C4-2B (cell line): ENCODE measurements around the gene SPANXN1.
"Not testable (repeated sequence)": the region's sequence is repeated elsewhere in the genome, so short reads cannot be mapped to it uniquely, and the experiment has no call there.

ENCODE experiments used
- H3K27ac ChIP-seq: fragments of 450-650 bp; 2 replicates; pipeline ENCODE4 v1.5.1; 2017
- CTCF ChIP-seq: fragments of 450-650 bp; conservative IDR thresholded peaks from 2 replicates; pipeline ENCODE4 v1.5.1; 2017; ENCODE audit warnings: mild to moderate bottlenecking
- ZFX ChIP-seq: fragments of 450-650 bp; IDR thresholded peaks from 2 replicates; pipeline ENCODE4 v1.6.1; 2017

Gene SPANXN1

GRCh38 chrX:145247203-145247602, at the start of gene SPANXN1:
Gene SPANXN1, plus strand, starts transcription at chrX:145247503. Its CDS starts 84 bp downstream, at chrX:145247587.
- not testable (repeated sequence) for H3K27ac ChIP-seq

GRCh38 chrX:145199078-145199477, 48.2 kb upstream of the SPANXN1 start:
- no peak overlapping the region for H3K27ac ChIP-seq
- no peak for TF ChIP-seq ZFX

GRCh38 chrX:145213504-145213903, 33.8 kb upstream of the SPANXN1 start:
- TF ChIP-seq CTCF = peak; percentile 63
- TF ChIP-seq ZFX = no peak

GRCh38 chrX:145292218-145292617, 44.9 kb downstream of the SPANXN1 start:
- H3K27ac ChIP-seq = no peak overlapping the region
- TF ChIP-seq CTCF = no peak
- no peak for TF ChIP-seq ZFX

More at GRCh38 chrX:145213504-145213903, 33.8 kb upstream of the SPANXN1 start:
- no peak overlapping the region for H3K27ac ChIP-seq
